ENCODE results near the gene SLC22A16. TPM values are rescaled to one million over a fixed set of nuclear protein-coding genes. Genes with fewer than 3 reads are reported as not detected.

SLC22A16 gene
- total and polyA plus RNA-seq, 2 experiments from 2014 or later, result not detected

DNA sequence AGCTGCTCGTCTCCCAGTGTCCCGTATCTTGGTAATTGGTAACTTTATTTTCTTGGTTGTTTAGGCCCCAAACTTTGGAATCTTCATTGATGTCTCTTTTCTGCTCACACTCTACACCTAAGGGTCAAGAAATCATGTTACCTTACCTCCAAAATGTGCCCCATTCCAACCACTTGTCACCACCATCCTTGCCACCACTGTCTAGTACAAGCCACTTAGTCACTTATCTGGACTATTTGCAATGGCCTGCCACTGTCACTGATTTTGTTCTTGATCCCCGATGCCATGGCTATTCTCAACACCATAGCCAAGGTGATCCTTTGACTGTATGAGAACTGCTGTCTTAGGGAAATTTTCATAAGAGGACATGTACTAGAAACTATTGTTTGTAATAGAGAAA is 46.0 kb upstream of the SLC22A16 start:
- Histone ChIP-seq H4K20me1 (ENCODE audit: insufficient read depth) (no peaks in the 10 kb centered on the region), H3K9ac (no peak overlapping the region), H3K27ac (no peak overlapping the region), H3K4me2 (ENCODE audit: unreplicated experiment) (no peak overlapping the region), H3K4me3 (no peak overlapping the region), H3K9me3 (ENCODE audit: low read depth) (no peaks in the 10 kb centered on the region), H3K36me3 (ENCODE audit: low read depth) (no peaks in the 10 kb centered on the region), H3F3A (ENCODE audit: insufficient read depth) (peaks cover 5% of the 10 kb centered on the region; the same call in 1 of the 2 replicates), H2AFZ (no peak overlapping the region), H3K27me3 (replicated peaks; ENCODE audit: insufficient read depth) (peaks cover 11% of the 10 kb centered on the region), H3K4me1 (ENCODE audit: insufficient read depth) (no peaks in the 10 kb centered on the region; the same call in none of the 2 replicates), H3K79me2 (ENCODE audit: insufficient read depth) (no peaks in the 10 kb centered on the region), H3K9me2 (ENCODE audit: insufficient read depth) (no peaks in the 10 kb centered on the region)
- no peak for DNase-seq
- WGBS, 2 experiments (ENCODE audit: low coverage in 1 of 2, low lambda C conversion rate in 2 of 2, missing lambda C conversion rate in 2 of 2), result 75 to 76% methylated on average over 3 of the region's 3 CpGs
- in situ Hi-C loops (cut with MboI), result loop anchor here (25.0 kb wide), 1 partner anchor 690 kb away; no protein-coding TSS in a partner anchor
- TF ChIP-seq EZH2phosphoT487 (IDR thresholded peaks at IDR 0.05; ENCODE audit: insufficient read depth, low read depth) (no peak), EZH2 (IDR thresholded peaks at IDR 0.05; ENCODE audit: insufficient read depth, poor library complexity, severe bottlenecking) (no peak)

DNA sequence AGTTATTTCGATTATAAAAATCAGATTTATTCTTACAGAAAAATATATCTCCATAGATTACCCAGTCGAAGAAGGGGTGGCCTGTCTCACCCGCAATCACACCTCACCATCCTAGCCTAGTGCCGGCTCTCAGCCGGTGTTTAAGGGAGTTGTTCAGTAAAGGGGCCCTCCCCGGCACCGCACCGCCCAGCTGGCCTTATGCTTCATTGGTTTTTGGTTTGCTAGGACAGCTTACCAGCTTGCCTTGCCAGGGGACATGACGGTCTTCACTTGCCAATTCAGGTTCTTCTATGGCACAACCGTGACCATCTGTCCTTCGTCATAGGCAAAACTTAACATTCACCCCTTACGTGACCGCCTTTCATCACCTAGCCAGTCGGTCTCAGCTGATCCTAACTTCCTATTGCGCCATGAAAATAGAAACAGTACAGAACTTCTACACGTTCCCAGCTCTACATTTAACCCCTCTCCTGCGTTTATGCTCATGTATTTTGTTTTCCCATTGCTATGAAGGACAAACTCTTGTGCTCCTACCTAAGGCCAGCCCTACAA is 44.7 kb upstream of the SLC22A16 start:
- Histone ChIP-seq H3K27me3 (replicated peaks; ENCODE audit: insufficient read depth) (peaks cover 16% of the 10 kb centered on the region), H3K9me3 (ENCODE audit: low read depth) (no peaks in the 10 kb centered on the region), H3K4me2 (ENCODE audit: unreplicated experiment) (no peak overlapping the region), H3F3A (ENCODE audit: insufficient read depth) (0 out of 2 replicates have a peak, but pooled peaks cover 5% of the 10 kb centered on the region), H3K4me3 (no peak overlapping the region), H2AFZ (no peak overlapping the region), H4K20me1 (ENCODE audit: insufficient read depth) (no peaks in the 10 kb centered on the region), H3K79me2 (ENCODE audit: insufficient read depth) (no peaks in the 10 kb centered on the region), H3K36me3 (ENCODE audit: low read depth) (no peaks in the 10 kb centered on the region), H3K4me1 (ENCODE audit: insufficient read depth) (no peaks in the 10 kb centered on the region; the same call in 1 of the 2 replicates), H3K9ac (no peak overlapping the region), H3K27ac (no peak overlapping the region), H3K9me2 (ENCODE audit: insufficient read depth) (no peaks in the 10 kb centered on the region)
- 92 to 93% methylated on average over 17 of the region's 17 CpGs for WGBS, 2 experiments (ENCODE audit: low coverage in 1 of 2, low lambda C conversion rate in 2 of 2, missing lambda C conversion rate in 2 of 2)
- TF ChIP-seq EZH2phosphoT487 (IDR thresholded peaks at IDR 0.05; ENCODE audit: insufficient read depth, low read depth) (no peak), EZH2 (IDR thresholded peaks at IDR 0.05; ENCODE audit: insufficient read depth, poor library complexity, severe bottlenecking) (no peak)
- DNase-seq, result no peak
- in situ Hi-C loops (cut with MboI), result loop anchor here (25.0 kb wide), 1 partner anchor 691 kb away; no protein-coding TSS in a partner anchor

DNA sequence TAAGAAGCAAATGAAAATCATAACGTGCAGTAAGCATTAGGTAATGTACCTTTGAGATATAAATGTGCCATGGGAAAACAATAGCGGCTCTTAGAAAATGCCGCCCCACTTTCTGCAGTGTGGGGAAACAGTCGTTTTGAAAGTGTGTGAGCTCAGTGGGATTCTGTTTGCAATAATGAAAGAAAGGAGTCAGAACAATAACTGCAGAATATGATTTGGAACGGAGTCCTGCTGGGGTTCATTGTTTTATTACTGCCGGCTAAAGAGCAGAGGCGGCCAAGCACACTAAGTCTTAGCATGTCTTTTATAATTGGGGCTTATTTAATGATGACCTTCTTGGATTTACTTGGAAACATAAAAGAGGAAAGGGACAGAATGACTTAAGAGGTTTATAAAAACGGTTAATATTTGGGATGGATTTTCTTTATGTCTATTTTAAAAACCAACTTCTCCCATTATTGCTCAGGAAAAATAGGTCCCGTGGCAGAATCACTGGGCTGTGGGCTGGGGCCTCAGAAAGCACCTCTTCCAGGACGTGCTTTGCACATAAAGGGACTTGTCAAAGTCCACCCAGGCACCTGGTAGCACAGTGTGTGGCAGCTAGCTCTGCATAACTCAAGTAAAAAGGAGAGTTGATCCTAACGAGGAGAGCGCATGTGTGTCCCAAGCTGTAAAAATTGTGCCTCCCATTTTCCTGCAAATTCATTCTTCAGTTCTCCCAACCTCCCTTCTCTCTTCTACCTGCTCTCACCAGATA is 44.0 kb upstream of the SLC22A16 start:
- H3K9me2 ChIP-seq (ENCODE audit: insufficient read depth), result no peaks in the 10 kb centered on the region
- 0 out of 2 replicates have a peak, but pooled peaks cover 5% of the 10 kb centered on the region for H3F3A ChIP-seq (ENCODE audit: insufficient read depth)
- H3K27me3 ChIP-seq (replicated peaks; ENCODE audit: insufficient read depth), result peaks cover 16% of the 10 kb centered on the region
- no peaks in the 10 kb centered on the region for H4K20me1 ChIP-seq (ENCODE audit: insufficient read depth)
- no peak for DNase-seq
- no peaks in the 10 kb centered on the region for H3K36me3 ChIP-seq (ENCODE audit: low read depth)
- TF ChIP-seq EZH2phosphoT487 (IDR thresholded peaks at IDR 0.05; ENCODE audit: insufficient read depth, low read depth) (no peak), EZH2 (IDR thresholded peaks at IDR 0.05; ENCODE audit: insufficient read depth, poor library complexity, severe bottlenecking) (no peak)
- no peaks in the 10 kb centered on the region for H3K9me3 ChIP-seq (ENCODE audit: low read depth)
- H3K4me3 ChIP-seq, result no peak overlapping the region
- no peak overlapping the region for H3K4me2 ChIP-seq (ENCODE audit: unreplicated experiment)
- no peak overlapping the region for H3K9ac ChIP-seq
- no peak overlapping the region for H3K27ac ChIP-seq
- no peaks in the 10 kb centered on the region; the same call in 1 of the 2 replicates for H3K4me1 ChIP-seq (ENCODE audit: insufficient read depth)
- WGBS, 2 experiments (ENCODE audit: low coverage in 1 of 2, low lambda C conversion rate in 2 of 2, missing lambda C conversion rate in 2 of 2), result 71 to 74% methylated on average over 12 of the region's 12 CpGs
- in situ Hi-C loops (cut with MboI), result loop anchor here (25.0 kb wide), 1 partner anchor 692 kb away; no protein-coding TSS in a partner anchor
- no peaks in the 10 kb centered on the region for H3K79me2 ChIP-seq (ENCODE audit: insufficient read depth)
- no peak overlapping the region for H2AFZ ChIP-seq

DNA sequence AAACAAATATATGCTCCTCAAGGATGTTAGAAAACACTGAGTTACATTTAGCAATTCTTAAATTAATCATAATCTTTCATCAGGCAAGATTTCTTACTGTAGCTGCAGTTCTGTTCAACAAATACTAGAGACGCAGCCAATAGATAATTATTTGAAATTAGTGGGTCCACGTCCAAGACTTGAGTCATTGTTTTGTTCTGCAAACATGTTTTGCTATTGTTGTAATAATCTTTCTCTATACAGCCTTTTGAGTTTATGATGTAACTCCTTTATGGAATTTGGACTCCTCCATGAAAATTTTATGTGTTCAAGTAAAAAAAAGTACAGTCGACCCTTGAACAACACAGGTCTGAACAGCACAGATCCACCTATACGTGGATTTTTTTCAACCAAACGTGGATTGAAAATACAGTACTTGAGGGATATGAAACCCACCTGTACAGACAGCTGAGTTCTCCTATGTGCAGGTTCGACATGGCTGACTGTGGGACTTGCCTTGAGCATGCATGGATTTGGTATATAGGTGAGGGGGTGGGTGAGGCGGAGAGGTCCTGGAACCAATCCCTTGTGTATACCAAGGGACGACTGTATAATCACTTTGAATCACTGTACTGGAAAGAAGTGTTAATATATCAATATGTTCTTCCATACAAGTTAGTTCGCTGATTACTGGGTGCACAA is 41.3 kb upstream of the SLC22A16 start:
- TF ChIP-seq EZH2 (IDR thresholded peaks at IDR 0.05; ENCODE audit: insufficient read depth, poor library complexity, severe bottlenecking), result no peak
- no peak for TF ChIP-seq EZH2phosphoT487 (IDR thresholded peaks at IDR 0.05; ENCODE audit: insufficient read depth, low read depth)
- Histone ChIP-seq H2AFZ (no peak overlapping the region), H3K4me3 (no peak overlapping the region), H3K4me1 (ENCODE audit: insufficient read depth) (no peaks in the 10 kb centered on the region; the same call in 1 of the 2 replicates), H3K9me3 (ENCODE audit: low read depth) (no peaks in the 10 kb centered on the region), H3K36me3 (ENCODE audit: low read depth) (no peaks in the 10 kb centered on the region), H4K20me1 (ENCODE audit: insufficient read depth) (no peaks in the 10 kb centered on the region), H3K27me3 (replicated peaks; ENCODE audit: insufficient read depth) (peaks cover 24% of the 10 kb centered on the region), H3K9ac (no peak overlapping the region), H3K4me2 (ENCODE audit: unreplicated experiment) (no peak overlapping the region), H3K27ac (no peak overlapping the region), H3K9me2 (ENCODE audit: insufficient read depth) (no peaks in the 10 kb centered on the region), H3F3A (ENCODE audit: insufficient read depth) (no peaks in the 10 kb centered on the region), H3K79me2 (ENCODE audit: insufficient read depth) (no peaks in the 10 kb centered on the region)
- WGBS, 2 experiments (ENCODE audit: low coverage in 1 of 2, low lambda C conversion rate in 2 of 2, missing lambda C conversion rate in 2 of 2), result 45 to 54% methylated on average over 9 of the region's 9 CpGs
- in situ Hi-C loops (cut with MboI), result loop anchor here (25.0 kb wide), 1 partner anchor 695 kb away; no protein-coding TSS in a partner anchor
- DNase-seq, result no peak
